HepG2 (cell line): ENCODE data around the gene LLGL1. TPM values are rescaled to one million over a fixed set of nuclear protein-coding genes. Genes with fewer than 3 reads are reported as not detected.
A peak's percentile ranks its signal among the peaks of the same experiment; 100 is the strongest.

ENCODE experiments used
- ATAC-seq: fragments of 200-7000 bp; cut with Tn5 transposase; 3 replicates; pipeline ENCODE4 v1.9.1; 2020; ENCODE audit warnings: mild to moderate bottlenecking, moderate library complexity
- BruUV-seq: library from RNA; stranded (reverse); fragments of 400-500 nt; replicated peaks from 2 replicates; lab custom pipeline; 2021; lab: Mats Ljungman, UMichigan
- CTCF ChIA-PET: fragments of 300-600 bp; formaldehyde crosslinking; extraction: SDS; loops from one replicate; lab custom pipeline; 2021; ENCODE audit warnings: low total read pairs, inconsistent platforms, low intra/inter-chr PET ratio; lab: Yijun Ruan, JAX
- POLR2A ChIA-PET: fragments of 350-600 bp; sonication (Branson Sonifier 250); formaldehyde crosslinking; loops from one replicate; lab custom pipeline; 2020; ENCODE audit warnings: antibody characterized with exemption, inconsistent platforms; lab: Yijun Ruan, JAX
- DNase-seq: peaks from one replicate; pipeline ENCODE4 v3.0.0-alpha.2; 2015; ENCODE audit warnings: low spot score
- FAIRE-seq: peaks from 3 replicates; lab custom pipeline; 2011; peaks lifted over from hg19 to GRCh38; lab: Jason Lieb, UNC
- H2AFZ ChIP-seq: one replicate; pipeline ENCODE4 v1.6.1; 2011; ENCODE audit warnings: low read length, inconsistent platforms
- H3K27ac ChIP-seq: fragments of 300-600 bp; 3 replicates; pipeline ENCODE4 v1.8.0; 2011; ENCODE audit warnings: mixed run types, mild to moderate bottlenecking, mixed read lengths, low read length, inconsistent platforms; ENCODE audit not compliant: insufficient read depth; ENCODE audit errors: extremely low read length
- H3K27me3 ChIP-seq, 2 experiments: fragments of 200-600 bp in 1 of 2; 2 replicates in 1 of 2; 3 replicates in 1 of 2; pipeline versions ENCODE4 v1.6.0 to v1.8.0; 2011; ENCODE audit warnings: low read length in 2 of 2, mild to moderate bottlenecking in 2 of 2, moderate library complexity in 2 of 2, inconsistent platforms in 1 of 2; ENCODE audit not compliant: insufficient read depth in 2 of 2, control insufficient read depth in 1 of 2
- H3K36me3 ChIP-seq, 2 experiments: fragments of 200-600 bp in 1 of 2; replicated peaks in 1 of 2; 2 replicates in 1 of 2; 3 replicates in 1 of 2; pipeline versions ENCODE4 v1.5.1 to v1.8.0; 2011; ENCODE audit warnings: low read length in 2 of 2, inconsistent platforms in 1 of 2; ENCODE audit not compliant: insufficient read depth in 2 of 2, control insufficient read depth in 1 of 2
- H3K4me1 ChIP-seq: 2 replicates; pipeline ENCODE4 v1.5.1; 2012; ENCODE audit warnings: low read length, inconsistent platforms; ENCODE audit not compliant: insufficient read depth
- H3K4me2 ChIP-seq: 2 replicates; pipeline ENCODE4 v1.6.0; 2011; ENCODE audit warnings: low read depth, low read length, inconsistent platforms
- H3K4me3 ChIP-seq, 3 experiments: fragments of 200-600 bp in 1 of 3; sonication (generic), shearing (Covaris generic) in 1 of 3; replicated peaks in 1 of 3; 2 replicates each; pipeline ENCODE4 v1.5.1; 2011 to 2016; ENCODE audit warnings: low read length in 3 of 3, inconsistent platforms in 2 of 3, low read depth in 2 of 3, mild to moderate bottlenecking in 2 of 3, control low read depth in 1 of 3, mixed read lengths in 1 of 3; ENCODE audit not compliant: insufficient read depth in 1 of 3
- H3K79me2 ChIP-seq: one replicate; pipeline ENCODE4 v1.6.1; 2011; ENCODE audit warnings: low read length, inconsistent platforms; ENCODE audit not compliant: insufficient read depth
- H3K9ac ChIP-seq: 2 replicates; pipeline ENCODE4 v1.6.0; 2011; ENCODE audit warnings: mild to moderate bottlenecking, low read depth, low read length, inconsistent platforms; ENCODE audit not compliant: insufficient read depth
- H3K9me3 ChIP-seq: 2 replicates; pipeline ENCODE4 v1.5.1; 2012; ENCODE audit warnings: mild to moderate bottlenecking, low read length
- H4K20me1 ChIP-seq: 2 replicates; pipeline ENCODE4 v1.6.0; 2011; ENCODE audit warnings: inconsistent platforms, mild to moderate bottlenecking, low read length, moderate library complexity; ENCODE audit not compliant: insufficient read depth
- CBX5 ChIP-seq: sonication (generic); formaldehyde crosslinking; IDR thresholded peaks from 2 replicates; pipeline ENCODE4 v1.4.0; 2020; ENCODE audit warnings: missing genetic modification reagents, borderline replicate concordance
- ELF3 ChIP-seq: IDR thresholded peaks from 2 replicates; pipeline ENCODE4 v1.6.1; 2016; ENCODE audit warnings: missing genetic modification reagents, missing compliant biosample characterization
- EZH2 ChIP-seq: conservative IDR thresholded peaks from 2 replicates; pipeline ENCODE4 v1.6.1; 2012; ENCODE audit warnings: mild to moderate bottlenecking, low read depth, low read length, moderate library complexity
- FIP1L1 ChIP-seq: fragments of 200-400 bp; formaldehyde crosslinking; IDR thresholded peaks from 2 replicates; pipeline ENCODE4 v1.6.1; 2018; ENCODE audit warnings: low read depth, mild to moderate bottlenecking, low read length, moderate library complexity, borderline replicate concordance; ENCODE audit not compliant: insufficient read depth
- KLF16 ChIP-seq, 2 experiments: sonication (generic) in 1 of 2; formaldehyde crosslinking in 1 of 2; IDR thresholded peaks; 2 replicates each; pipeline versions ENCODE4 v1.6.1 to v1.8.0; 2016 to 2023; ENCODE audit warnings: missing genetic modification reagents in 2 of 2, missing compliant biosample characterization in 1 of 2
- NR1H2 ChIP-seq: sonication (generic); formaldehyde crosslinking; IDR thresholded peaks from 2 replicates; pipeline ENCODE4 v1.8.1; 2022; ENCODE audit warnings: low read depth, missing genetic modification reagents, borderline replicate concordance
- NR2F6 ChIP-seq, 2 experiments: IDR thresholded peaks; 2 replicates each; pipeline ENCODE4 v1.6.1; 2016; ENCODE audit warnings: antibody characterized with exemption in 1 of 2, mild to moderate bottlenecking in 1 of 2
- PPARG ChIP-seq: conservative IDR thresholded peaks from 2 replicates; pipeline ENCODE4 v1.6.1; 2016; ENCODE audit warnings: missing biosample characterization, missing genetic modification reagents
- RXRB ChIP-seq: IDR thresholded peaks from 2 replicates; pipeline ENCODE4 v1.6.1; 2016; ENCODE audit warnings: borderline replicate concordance, missing genetic modification reagents, missing compliant biosample characterization
- SIN3A ChIP-seq: IDR thresholded peaks from 2 replicates; pipeline ENCODE4 v1.6.1; 2011; ENCODE audit warnings: low read depth, mild to moderate bottlenecking, control low read depth, low read length, borderline replicate concordance
- SOX6 ChIP-seq, 2 experiments: fragments of 450-650 bp in 1 of 2; sonication (generic) in 1 of 2; formaldehyde crosslinking in 1 of 2; IDR thresholded peaks; 2 replicates each; pipeline versions ENCODE4 v1.4.0 to v1.6.1; 2017 to 2020; ENCODE audit warnings: antibody characterized with exemption in 1 of 2, mild to moderate bottlenecking in 1 of 2, missing genetic modification reagents in 1 of 2
- TCF7L2 ChIP-seq: IDR thresholded peaks from 2 replicates; pipeline ENCODE4 v1.6.1; 2011; ENCODE audit warnings: mild to moderate bottlenecking, low read depth, low read length, moderate library complexity
- YEATS2 ChIP-seq: sonication (generic); formaldehyde crosslinking; IDR thresholded peaks from 2 replicates; pipeline ENCODE4 v1.4.0; 2020; ENCODE audit warnings: missing genetic modification reagents, borderline replicate concordance
- ZFP36 ChIP-seq: fragments of 150-350 bp; IDR thresholded peaks from 2 replicates; pipeline ENCODE4 v1.6.1; 2018; ENCODE audit warnings: borderline replicate concordance, low read length, low read depth; ENCODE audit not compliant: partially characterized antibody
- ZNF121 ChIP-seq: sonication (generic); formaldehyde crosslinking; IDR thresholded peaks from 2 replicates; pipeline ENCODE4 v1.5.0; 2020; ENCODE audit warnings: mild to moderate bottlenecking, missing genetic modification reagents
- ZNF557 ChIP-seq: sonication (generic); formaldehyde crosslinking; IDR thresholded peaks from 2 replicates; pipeline ENCODE4 v1.4.0; 2020; ENCODE audit warnings: missing genetic modification reagents
- WGBS: methylation state at CpG from one replicate; pipeline ENCODE4 v1.1.6; 2017; ENCODE audit warnings: low lambda C conversion rate; 5-methylcytosine and 5-hydroxymethylcytosine counted together
- in situ Hi-C: cut with HindIII; loops from 2 replicates; pipeline ENCODE4 v1.10.0; 2017; ENCODE audit warnings: low pct_unique_long_range_greater_than_20kb; ENCODE audit not compliant: extremely low pct_ligation_motif_present
- intact Hi-C: fragments of 100-400 bp; cut with micrococcal nuclease; formaldehyde crosslinking; loops from one replicate; pipeline ENCODE4 v1.10.0; 2022; ENCODE audit not compliant: unreplicated experiment
- polyA plus RNA-seq, 8 experiments: library from polyadenylated mRNA; depleted of rRNA in 3 of 8; stranded (reverse) in 7 of 8; unstranded in 1 of 8; fragments of >200 nt; fragmentation: Illumina TruSeq in 4 of 8; extraction: Trizol in 4 of 8; gene quantifications; 2 replicates each; pipeline versions ENCODE4 v1.2.1 to v1.2.3, GENCODE V29; 2011 to 2016; ENCODE audit warnings: low read depth in 4 of 8, missing spikeins in 1 of 8, mixed read lengths in 1 of 8; ENCODE audit not compliant: insufficient read depth in 1 of 8
- total RNA-seq, 5 experiments: library from RNA; depleted of rRNA; stranded (reverse); fragments of >200 nt; fragmentation: Illumina TruSeq; extraction: Trizol; gene quantifications; 2 replicates each; pipeline ENCODE4 v1.2.3, GENCODE V29; 2016; ENCODE audit warnings: low read depth in 1 of 5
- TF ChIP-seq, protein P1 (sequence below): sonication (generic); formaldehyde crosslinking; IDR thresholded peaks from 2 replicates; pipeline ENCODE4 v1.4.0; 2020; ENCODE audit warnings: missing genetic modification reagents, borderline replicate concordance
- TF ChIP-seq, protein P2 (sequence below): sonication (generic); formaldehyde crosslinking; IDR thresholded peaks from 2 replicates; pipeline ENCODE4 v1.9.0; 2022; ENCODE audit warnings: missing genetic modification reagents, mild to moderate bottlenecking, borderline replicate concordance

Gene LLGL1
- total and polyA plus RNA-seq, 2 of the 13 experiments (the other 11 are each of a cell fraction or from before 2014, with no cell fraction given) = 15.0 to 15.3 TPM

- peak; percentile 74 for DNase-seq
- Histone ChIP-seq H3K27me3 (no peaks in the 10 kb centered on the region), H3K4me2 (peak overlapping the region; percentile 71), H3K4me1 (peaks cover 64% of the 10 kb centered on the region), H3K9ac (no peak overlapping the region), H4K20me1 (peaks cover 62% of the 10 kb centered on the region), H3K4me3 (peak overlapping the region in 1 of 3 experiments; percentile 49; a peak in 2 of 6 replicates), H3K36me3 (peaks cover 18 to 54% of the 10 kb centered on the region in 2 experiments), H3K79me2 (peaks cover 90% of the 10 kb centered on the region), H3K27ac (peak overlapping the region; percentile 67), H3K9me3 (no peaks in the 10 kb centered on the region), H2AFZ (no peak overlapping the region)
- 21% methylated on average over 3 of the region's 3 CpGs for WGBS
- intact Hi-C loops = no loop called here
- no TSS peak for BruUV-seq
- ChIA-PET POLR2A (interaction anchor here (0.9 to 2.1 kb wide), 7 partner anchors 8 to 123 kb away, joined by 3 to 13 read pairs (median 4); partner anchors contain the start of genes ALKBH5, FLII and TOP3A), CTCF (no interaction called here)
- in situ Hi-C loops = no loop called here
- ATAC-seq = peak; percentile 73
- no peak for FAIRE-seq
- TF ChIP-seq NR2F6 (IDR thresholded peaks at IDR 0.05) (no peak; the same call in 1 of the 2 replicates), NR2F6 (CRISPR knock-in tag; IDR thresholded peaks at IDR 0.05) (peak; percentile 62), ELF3 (CRISPR knock-in tag) (peak; percentile 15; the same call in 1 of the 2 replicates), NR1H2 (no peak), ZFP36 (no peak), RXRB (CRISPR knock-in tag) (peak; percentile 33; the same call in 1 of the 2 replicates), TCF7L2 (no peak), ZNF557 (CRISPR knock-in tag) (peak; percentile 85; the same call in 1 of the 2 replicates), PPARG (CRISPR knock-in tag) (0 out of 2 replicates have a peak, but pooled peaks have one; percentile 25), FIP1L1 (no peak), KLF16 (CRISPR knock-in tag; IDR thresholded peaks at IDR 0.05) (peak in 1 of 2 experiments; percentile 21; a peak in 1 of 4 replicates), CBX5 (CRISPR knock-in tag) (no peak), ZNF121 (peak; percentile 7; the same call in 1 of the 2 replicates), SOX6 (IDR thresholded peaks at IDR 0.05) (no peak), SOX6 (CRISPR knock-in tag; IDR thresholded peaks at IDR 0.05) (0 out of 2 replicates have a peak, but pooled peaks have one; percentile 23), SIN3A (0 out of 2 replicates have a peak, but pooled peaks have one; percentile 18), YEATS2 (CRISPR knock-in tag) (peak; percentile 30; the same call in 1 of the 2 replicates), EZH2 (no peak)
- TF ChIP-seq, protein P1, sequence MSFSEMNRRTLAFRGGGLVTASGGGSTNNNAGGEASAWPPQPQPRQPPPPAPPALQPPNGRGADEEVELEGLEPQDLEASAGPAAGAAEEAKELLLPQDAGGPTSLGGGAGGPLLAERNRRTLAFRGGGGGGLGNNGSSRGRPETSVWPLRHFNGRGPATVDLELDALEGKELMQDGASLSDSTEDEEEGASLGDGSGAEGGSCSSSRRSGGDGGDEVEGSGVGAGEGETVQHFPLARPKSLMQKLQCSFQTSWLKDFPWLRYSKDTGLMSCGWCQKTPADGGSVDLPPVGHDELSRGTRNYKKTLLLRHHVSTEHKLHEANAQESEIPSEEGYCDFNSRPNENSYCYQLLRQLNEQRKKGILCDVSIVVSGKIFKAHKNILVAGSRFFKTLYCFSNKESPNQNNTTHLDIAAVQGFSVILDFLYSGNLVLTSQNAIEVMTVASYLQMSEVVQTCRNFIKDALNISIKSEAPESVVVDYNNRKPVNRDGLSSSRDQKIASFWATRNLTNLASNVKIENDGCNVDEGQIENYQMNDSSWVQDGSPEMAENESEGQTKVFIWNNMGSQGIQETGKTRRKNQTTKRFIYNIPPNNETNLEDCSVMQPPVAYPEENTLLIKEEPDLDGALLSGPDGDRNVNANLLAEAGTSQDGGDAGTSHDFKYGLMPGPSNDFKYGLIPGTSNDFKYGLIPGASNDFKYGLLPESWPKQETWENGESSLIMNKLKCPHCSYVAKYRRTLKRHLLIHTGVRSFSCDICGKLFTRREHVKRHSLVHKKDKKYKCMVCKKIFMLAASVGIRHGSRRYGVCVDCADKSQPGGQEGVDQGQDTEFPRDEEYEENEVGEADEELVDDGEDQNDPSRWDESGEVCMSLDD (CRISPR knock-in tag) = no peak
- TF ChIP-seq, protein P2, sequence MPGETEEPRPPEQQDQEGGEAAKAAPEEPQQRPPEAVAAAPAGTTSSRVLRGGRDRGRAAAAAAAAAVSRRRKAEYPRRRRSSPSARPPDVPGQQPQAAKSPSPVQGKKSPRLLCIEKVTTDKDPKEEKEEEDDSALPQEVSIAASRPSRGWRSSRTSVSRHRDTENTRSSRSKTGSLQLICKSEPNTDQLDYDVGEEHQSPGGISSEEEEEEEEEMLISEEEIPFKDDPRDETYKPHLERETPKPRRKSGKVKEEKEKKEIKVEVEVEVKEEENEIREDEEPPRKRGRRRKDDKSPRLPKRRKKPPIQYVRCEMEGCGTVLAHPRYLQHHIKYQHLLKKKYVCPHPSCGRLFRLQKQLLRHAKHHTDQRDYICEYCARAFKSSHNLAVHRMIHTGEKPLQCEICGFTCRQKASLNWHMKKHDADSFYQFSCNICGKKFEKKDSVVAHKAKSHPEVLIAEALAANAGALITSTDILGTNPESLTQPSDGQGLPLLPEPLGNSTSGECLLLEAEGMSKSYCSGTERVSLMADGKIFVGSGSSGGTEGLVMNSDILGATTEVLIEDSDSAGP (CRISPR knock-in tag) = no peak
Observed at GRCh38 chr17:18191236-18191667, 34.2 kb upstream of the LLGL1 start.
